HepG2 (cell line): ENCODE measurements around the gene TOX2.

Experiments used
- ATF7 ChIP-seq, 2 experiments: fragments of 450-650 bp in 1 of 2; sonication (generic) in 1 of 2; formaldehyde crosslinking in 1 of 2; IDR thresholded peaks; 2 replicates each; pipeline versions ENCODE4 v1.4.0 to v1.6.1; 2016 to 2020; ENCODE audit warnings: antibody characterized with exemption in 1 of 2, mild to moderate bottlenecking in 1 of 2, missing genetic modification reagents in 1 of 2
- EP300 ChIP-seq, 3 experiments: sonication (generic) in 1 of 3; formaldehyde crosslinking in 1 of 3; IDR thresholded peaks; 2 replicates each; pipeline versions ENCODE4 v1.5.1 to v1.6.1; 2011 to 2020; ENCODE audit warnings: low read depth in 2 of 3, low read length in 2 of 3, borderline replicate concordance in 1 of 3, improper control_type of control experiment in 1 of 3, mild to moderate bottlenecking in 1 of 3, missing genetic modification reagents in 1 of 3, moderate library complexity in 1 of 3
- SMARCC2 ChIP-seq: fragments of 450-650 bp; IDR thresholded peaks from 2 replicates; pipeline ENCODE4 v1.6.1; 2017; ENCODE audit warnings: antibody characterized with exemption, mild to moderate bottlenecking
- TF ChIP-seq, protein P1 (sequence below): sonication (generic); formaldehyde crosslinking; IDR thresholded peaks from 2 replicates; pipeline ENCODE4 v1.4.0; 2020; ENCODE audit warnings: mild to moderate bottlenecking, missing genetic modification reagents

DNA sequence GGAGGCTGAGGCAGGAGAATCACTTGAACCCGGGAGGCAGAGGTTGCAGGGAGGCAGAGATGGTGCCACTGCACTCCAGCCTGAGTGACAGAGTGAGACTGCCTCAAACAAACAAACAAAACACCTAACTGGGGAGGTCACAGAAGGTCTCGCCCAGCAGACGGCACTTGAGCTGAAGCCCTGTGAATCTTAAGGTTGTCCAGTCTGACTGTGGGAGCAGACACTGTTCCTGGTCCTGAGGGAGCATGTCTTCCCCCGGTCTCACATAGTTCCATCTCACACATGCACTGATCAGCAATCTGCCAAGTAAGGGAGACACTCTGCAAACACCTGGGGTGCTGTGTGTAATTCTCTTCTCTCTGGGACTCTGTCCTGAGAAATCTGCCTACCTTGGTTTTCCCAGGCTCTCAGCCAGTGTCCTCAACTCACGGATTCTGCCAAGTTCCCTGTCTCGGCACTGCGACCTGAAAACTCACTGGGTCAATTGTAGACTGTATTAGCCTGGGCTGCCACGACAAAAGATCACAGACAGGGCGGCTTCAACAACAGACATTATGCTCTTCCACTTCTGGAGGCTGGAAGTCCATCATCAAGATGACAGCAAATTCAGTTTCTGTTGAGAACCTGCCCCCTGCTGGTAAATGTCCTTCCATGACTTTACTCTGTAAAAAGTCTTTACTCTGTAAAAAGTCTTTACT is 178.0 kb downstream of the TOX2 start:
- TF ChIP-seq ATF7 (IDR thresholded peaks at IDR 0.05) (no peak), ATF7 (CRISPR knock-in tag; IDR thresholded peaks at IDR 0.05) (no peak), SMARCC2 (no peak), EP300 (IDR thresholded peaks at IDR 0.05; ENCODE audit: low read depth in 2 of 2, low read length in 2 of 2) (no peak), EP300 (CRISPR knock-in tag; IDR thresholded peaks at IDR 0.05; ENCODE audit: borderline replicate concordance) (no peak)
- TF ChIP-seq, protein P1, sequence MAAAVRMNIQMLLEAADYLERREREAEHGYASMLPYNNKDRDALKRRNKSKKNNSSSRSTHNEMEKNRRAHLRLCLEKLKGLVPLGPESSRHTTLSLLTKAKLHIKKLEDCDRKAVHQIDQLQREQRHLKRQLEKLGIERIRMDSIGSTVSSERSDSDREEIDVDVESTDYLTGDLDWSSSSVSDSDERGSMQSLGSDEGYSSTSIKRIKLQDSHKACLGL (CRISPR knock-in tag), result no peak
